Stimulated activated CD8-positive, alpha-beta memory T cell treated with anti-CD3 and anti-CD28 coated beads, Interleukin-2, amount 100 ng/mL, for 1 hour (primary cell): Measurements from ENCODE around the gene ATXN2.
"Not testable (repeated sequence)": the region's sequence is repeated elsewhere in the genome, so short reads cannot be mapped to it uniquely, and the experiment has no call there.

Source experiments
- DNase-seq, 2 donors: peaks; one replicate each; pipeline ENCODE4 v3.0.0-alpha.2; 2020; ENCODE audit warnings: low read depth in 2 of 2

ATXN2 gene

DNA sequence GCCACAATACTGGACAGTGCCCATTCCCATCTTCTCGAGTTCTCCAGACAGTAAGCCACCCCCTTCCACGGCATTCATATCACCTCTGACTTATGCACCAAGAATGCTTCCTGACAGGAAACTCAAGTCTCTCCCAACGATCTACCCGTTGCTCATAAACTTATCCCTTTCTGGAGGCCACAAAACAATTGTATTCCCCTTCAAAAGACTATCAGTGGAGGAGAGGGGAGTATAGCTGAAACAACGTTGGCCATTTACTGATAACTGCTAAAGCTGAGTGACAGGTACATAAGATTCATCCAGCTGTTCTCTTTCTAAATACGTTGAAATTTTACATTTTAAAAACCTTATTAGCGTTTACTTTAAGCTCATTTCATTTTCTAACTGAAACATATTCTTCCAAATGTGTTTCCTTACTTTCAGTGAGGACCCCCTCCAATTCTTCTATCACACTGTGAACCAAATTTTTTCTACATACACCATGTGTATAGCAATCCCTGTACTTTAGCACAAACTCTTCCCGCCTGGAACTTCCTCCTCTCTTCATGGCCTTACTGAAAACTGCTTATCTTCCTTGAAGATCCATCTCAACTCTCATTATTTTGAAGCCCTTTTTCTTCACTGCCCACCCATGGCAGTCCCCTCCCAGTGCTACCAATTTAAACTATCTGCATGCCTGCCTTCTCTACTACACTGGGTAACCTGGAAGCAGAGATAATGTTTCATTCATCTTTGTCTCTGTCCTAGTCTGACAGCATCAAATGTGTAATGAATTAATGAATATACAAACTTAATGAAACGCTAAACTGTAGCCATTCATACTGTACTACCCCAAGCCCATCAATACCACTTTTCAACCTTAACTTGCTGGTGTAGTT, 28.8 kb downstream of the ATXN2 start:
- DNase-seq = no peak

- no peak for DNase-seq
These were observed 29.6 kb downstream of the ATXN2 start for GRCh38 chr12:111569363-111570083.

- DNase-seq = not testable (repeated sequence)
These were observed 38.3 kb downstream of the ATXN2 start for GRCh38 chr12:111560844-111561243.

DNA sequence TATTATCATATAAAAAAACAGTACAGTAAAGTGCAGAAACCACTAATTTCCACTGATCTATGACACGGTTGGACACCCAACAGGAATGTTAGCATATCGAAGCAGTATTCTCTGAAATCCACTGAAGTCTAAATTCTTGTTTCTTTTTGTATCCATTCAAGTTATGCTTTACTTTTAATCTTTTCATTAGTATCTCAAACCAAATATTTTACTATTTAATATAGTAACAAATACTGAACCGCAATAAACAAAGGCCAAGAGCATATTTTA, 41.1 kb downstream of the ATXN2 start:
- no peak for DNase-seq

DNA sequence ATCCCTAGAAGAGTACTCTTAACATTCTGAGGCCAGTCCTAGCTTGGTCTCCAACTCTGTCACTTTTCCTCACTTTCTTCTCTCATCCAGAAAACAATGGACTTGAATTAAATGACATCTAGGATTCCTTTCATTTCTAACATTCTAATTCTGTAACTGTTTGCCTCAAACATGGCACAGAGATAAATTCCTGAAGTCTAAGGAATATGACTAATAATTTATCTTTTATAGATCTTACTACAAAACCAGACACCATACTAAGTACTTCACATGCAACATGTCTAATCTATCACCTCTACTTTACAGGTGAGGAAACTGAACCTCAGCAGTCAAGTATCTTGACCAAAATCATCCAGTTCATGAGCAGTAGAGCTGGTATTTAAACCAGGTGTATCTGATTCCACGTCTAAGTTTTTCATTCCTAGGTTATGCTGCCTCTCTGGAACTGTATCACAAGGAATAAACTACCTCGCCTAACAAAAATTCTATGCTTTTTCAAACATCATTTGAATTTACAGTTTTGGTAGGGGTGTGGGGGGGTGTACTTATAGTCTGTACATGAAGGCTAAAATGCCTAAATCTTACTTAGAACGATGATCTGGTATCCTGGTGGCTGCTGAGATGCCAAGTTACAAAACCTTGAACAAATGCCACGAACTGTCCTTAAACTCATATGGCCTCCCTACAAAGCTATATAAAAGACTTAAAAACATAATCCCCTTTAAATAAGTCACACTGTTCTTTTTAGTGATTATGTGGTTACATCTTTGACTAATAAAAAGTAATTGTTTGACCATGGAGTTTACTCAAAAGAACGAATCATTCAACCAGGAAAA, 41.6 kb downstream of the ATXN2 start:
- no peak for DNase-seq

DNA sequence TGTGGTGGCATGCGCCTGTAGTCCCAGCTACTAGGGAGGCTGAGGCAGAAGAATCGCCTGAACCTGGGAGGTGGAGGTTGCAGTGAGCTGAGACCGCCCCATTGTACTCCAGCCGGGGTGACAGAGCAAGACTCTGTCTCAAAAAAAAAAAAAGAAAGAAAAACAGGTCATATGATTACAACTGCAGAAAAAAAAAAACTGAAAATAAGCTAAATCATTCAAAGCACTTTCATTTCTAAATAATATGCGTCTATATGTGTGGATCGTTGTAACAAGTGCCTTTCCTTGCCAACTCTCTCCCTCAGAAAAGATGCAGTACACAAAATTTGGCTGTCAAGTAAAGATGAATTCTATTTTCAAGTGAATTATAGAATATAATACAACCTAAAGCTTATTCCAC, 42.4 kb downstream of the ATXN2 start:
- DNase-seq = no peak

DNA sequence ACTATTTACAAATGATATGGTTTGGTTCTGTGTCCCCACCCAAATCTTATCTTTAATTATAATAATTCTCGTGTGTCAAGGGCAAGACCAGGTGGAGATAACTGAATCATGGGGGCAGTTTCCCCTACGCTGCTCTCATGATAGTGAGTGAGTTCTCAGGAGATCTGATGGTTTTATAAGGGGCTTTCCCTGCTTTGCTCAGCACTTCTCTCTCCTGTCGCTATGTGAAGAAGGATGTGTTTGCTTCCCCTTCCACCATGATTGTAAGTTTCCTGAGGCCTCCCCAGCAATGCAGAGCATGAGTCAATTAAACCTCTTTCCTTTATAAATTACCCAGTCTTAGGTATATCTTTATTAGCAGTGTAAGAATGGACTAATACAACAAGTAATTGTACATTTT, 43.8 kb downstream of the ATXN2 start:
- not testable (repeated sequence) for DNase-seq

- DNase-seq = no peak
These were observed 52.2 kb downstream of the ATXN2 start for GRCh38 chr12:111546758-111547383.

DNA sequence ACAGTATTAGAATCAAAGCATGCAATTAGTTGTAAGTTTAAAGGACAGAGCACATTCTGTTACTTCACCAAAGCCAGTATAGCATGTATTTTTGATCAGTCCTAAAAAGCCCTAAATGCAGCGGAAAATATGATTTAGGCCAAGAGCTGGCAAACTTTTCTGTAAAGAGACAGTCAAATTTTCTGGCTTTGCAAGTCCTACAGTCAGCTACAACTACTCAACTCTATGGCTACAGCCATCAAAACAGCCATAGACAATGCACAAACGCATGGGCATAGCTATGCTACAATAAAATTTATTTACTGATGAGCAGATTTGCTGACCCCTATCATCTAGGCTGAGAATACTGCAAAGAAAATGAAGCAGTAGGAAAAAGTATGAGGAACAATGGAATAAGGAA, 52.9 kb downstream of the ATXN2 start:
- DNase-seq = no peak

DNA sequence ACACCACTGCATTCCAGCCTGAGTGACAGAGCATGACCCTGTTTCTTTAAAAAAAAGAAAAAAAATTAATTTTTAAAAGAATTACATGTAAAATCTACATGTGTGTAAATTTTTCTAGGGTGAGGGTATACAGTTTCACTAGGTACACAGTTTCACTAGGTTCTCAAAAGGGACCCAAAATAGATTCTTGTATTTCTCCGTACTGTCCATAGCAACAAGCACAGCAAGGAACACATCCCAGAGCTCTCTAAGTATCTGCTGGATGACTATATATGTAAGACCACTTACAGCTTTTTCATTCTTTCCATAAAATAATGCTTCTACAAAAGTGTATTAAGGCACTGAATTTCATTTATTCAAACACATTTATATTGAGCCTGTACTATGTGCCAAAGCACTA, 55.1 kb downstream of the ATXN2 start:
- DNase-seq = no peak

GRCh38 chr12:111532751-111533150, 66.4 kb downstream of the ATXN2 start:
- DNase-seq = no peak

- peak; percentile 25 to 27 for DNase-seq
These were observed 69.4 kb downstream of the ATXN2 start for GRCh38 chr12:111529424-111530368.

DNA sequence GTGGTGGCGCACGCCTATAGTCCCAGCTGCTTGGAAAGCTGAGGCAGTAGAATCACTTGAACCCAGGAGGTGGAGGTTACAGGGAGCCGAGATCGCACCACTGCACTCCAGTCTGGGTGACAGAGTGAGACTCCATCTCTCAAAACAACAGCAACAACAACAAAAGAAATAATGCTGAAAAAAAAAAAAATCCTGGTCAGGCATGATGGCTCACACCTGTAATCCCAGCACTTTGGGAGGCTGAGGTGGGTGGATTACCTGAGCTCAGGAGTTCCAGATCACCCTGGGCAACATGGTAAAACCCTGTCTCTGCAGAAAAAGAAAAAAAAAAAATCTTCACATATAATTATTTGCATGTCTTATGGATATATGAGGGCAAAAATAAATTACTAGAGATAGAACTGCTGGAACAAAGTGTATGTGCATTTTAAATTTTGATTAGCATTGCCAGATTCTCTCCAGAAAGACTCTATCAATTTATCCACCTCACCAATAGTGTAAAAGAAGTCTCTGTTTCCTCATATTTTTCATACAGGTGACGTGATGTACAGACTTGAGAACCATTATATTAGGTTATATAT, 75.4 kb downstream of the ATXN2 start:
- no peak for DNase-seq

GRCh38 chr12:111521801-111522200, 77.3 kb downstream of the ATXN2 start:
- no peak for DNase-seq

DNA sequence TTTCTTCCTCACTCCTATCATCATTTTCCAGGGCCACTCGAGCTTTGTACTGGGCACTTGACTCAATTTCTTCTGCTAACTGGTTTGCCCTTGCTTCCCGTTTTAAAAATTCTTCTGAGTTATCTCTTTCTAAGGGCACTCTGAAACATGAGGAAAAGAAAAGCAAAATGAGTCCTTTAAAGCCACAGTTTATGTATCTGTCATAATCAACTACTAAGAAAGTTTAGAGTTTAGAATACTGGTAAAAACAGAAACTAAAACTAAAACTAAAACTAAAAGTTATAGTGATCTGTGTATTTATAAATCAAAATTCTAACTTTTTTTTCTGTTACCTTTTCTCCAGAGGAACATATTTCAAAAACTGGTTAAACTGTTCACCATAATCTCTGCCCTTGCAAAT, 79.2 kb downstream of the ATXN2 start:
- DNase-seq = no peak

DNA sequence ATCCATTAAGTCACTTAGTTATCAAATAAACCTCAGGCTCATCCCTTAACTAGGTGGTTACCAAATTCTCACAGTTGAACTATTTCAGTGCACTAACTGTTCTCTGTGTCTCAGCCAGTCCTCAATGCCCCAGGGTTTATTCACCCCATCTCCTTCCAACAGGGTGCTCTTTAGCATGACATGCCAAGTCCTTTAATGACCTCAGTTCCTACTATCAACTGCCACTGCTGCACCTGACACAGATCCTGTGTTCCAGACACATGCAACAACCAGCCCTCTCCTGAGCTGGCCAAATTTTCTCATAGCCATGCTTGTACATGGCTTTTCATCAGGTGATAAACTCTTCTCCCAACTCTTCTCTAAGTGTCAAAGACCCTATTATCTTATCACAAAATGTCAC, 80.0 kb downstream of the ATXN2 start:
- DNase-seq = no peak

DNA sequence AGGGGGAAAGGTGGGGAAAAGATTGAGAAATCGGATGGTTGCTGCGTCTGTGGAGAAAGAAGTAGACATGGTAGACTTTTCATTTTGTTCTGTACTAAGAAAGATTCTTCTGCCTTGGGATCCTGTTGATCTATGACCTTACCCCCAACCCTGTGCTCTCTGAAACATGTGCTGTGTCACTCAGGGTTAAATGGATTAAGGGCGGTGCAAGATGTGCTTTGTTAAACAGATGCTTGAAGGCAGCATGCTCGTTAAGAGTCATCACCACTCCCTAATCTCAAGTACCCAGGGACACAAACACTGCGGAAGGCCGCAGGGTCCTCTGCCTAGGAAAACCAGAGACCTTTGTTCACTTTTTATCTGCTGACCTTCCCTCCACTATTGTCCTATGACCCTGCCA, 91.4 kb downstream of the ATXN2 start:
- DNase-seq = not testable (repeated sequence)

GRCh38 chr12:111507258-111507657, 91.9 kb downstream of the ATXN2 start:
- DNase-seq = not testable (repeated sequence)

DNA sequence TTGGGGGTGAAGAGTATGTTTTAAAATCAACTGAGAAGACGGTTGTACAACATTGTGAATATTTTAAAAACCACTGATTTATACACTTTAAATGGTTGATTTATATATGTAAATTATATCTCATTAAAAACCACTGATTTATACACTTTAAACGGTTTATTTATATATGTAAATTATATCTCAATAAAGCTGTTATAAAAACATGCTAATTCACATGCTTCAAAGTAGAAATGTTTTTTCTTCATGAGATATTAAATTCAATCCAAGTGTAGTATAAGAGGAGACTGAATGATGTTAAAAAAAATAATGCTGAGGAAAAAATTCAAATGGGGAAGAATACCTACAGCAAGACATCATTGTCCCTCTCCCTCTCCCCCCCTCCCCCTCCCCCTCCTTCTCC, 92.9 kb downstream of the ATXN2 start:
- no peak for DNase-seq

GRCh38 chr12:111505601-111506036, 93.5 kb downstream of the ATXN2 start:
- no peak for DNase-seq
